ENCODE results near the gene KREMEN2.

DNA sequence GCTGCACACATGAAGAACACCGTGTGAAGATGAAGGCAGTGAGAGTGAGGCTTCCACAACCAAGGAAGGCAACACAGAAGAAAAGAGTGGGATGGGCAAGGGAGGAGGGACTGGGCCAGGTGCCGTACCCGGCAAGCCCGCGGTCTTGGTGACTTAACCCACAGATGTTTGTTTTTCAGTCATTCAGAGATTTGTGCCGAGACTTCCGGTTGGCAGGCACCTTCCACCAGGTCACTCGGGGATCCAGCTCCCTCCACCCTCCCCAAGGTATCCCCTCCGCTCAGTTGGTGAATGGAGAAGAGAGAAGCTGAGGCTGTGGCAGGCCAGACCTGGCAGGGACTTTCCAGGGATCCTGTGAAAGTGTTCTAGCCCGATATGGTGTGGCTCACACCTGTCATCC lies 4.9 kb upstream of the KREMEN2 start:
- TF ChIP-seq, protein P1, sequence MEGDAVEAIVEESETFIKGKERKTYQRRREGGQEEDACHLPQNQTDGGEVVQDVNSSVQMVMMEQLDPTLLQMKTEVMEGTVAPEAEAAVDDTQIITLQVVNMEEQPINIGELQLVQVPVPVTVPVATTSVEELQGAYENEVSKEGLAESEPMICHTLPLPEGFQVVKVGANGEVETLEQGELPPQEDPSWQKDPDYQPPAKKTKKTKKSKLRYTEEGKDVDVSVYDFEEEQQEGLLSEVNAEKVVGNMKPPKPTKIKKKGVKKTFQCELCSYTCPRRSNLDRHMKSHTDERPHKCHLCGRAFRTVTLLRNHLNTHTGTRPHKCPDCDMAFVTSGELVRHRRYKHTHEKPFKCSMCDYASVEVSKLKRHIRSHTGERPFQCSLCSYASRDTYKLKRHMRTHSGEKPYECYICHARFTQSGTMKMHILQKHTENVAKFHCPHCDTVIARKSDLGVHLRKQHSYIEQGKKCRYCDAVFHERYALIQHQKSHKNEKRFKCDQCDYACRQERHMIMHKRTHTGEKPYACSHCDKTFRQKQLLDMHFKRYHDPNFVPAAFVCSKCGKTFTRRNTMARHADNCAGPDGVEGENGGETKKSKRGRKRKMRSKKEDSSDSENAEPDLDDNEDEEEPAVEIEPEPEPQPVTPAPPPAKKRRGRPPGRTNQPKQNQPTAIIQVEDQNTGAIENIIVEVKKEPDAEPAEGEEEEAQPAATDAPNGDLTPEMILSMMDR (conservative IDR thresholded peaks at IDR 0.05; ENCODE audit: low read depth, low read length), result no peak
- TF ChIP-seq FOS (IDR thresholded peaks at IDR 0.05; ENCODE audit: low read depth, low read length), result no peak
- TF ChIP-seq POLR2A (IDR thresholded peaks at IDR 0.05; ENCODE audit: low read depth, low read length), result no peak
